Stimulated activated naive CD8-positive, alpha-beta T cell treated with anti-CD3 and anti-CD28 coated beads, Interleukin-15, Interleukin-2, amounts not matched to agents 100 U/mL and 50 U/mL, for 24 hours (primary cell): Measurements from ENCODE around the gene SOX18.

ENCODE experiments used
- ATAC-seq: fragments of 150-1000 bp; cut with Tn5 transposase; one replicate; pipeline ENCODE4 v1.10.0; 2021
- DNase-seq: peaks from one replicate; pipeline ENCODE4 v3.0.0; 2021

The SOX18 gene

GRCh38 chr20:64051561-64052325 lies 2.3 kb upstream of the SOX18 start:
- DNase-seq (no peak), ATAC-seq (no peak)

- ATAC-seq (no peak), DNase-seq (no peak)
Measured at GRCh38 chr20:64051033-64051452, 1.6 kb upstream of the SOX18 start.

- ATAC-seq (no peak), DNase-seq (no peak)
Measured at GRCh38 chr20:64050261-64051032, 1.0 kb upstream of the SOX18 start.

- ATAC-seq, result no peak
- DNase-seq, result no peak
Measured at GRCh38 chr20:64049878-64050260, 430 bp upstream of the SOX18 start.

GRCh38 chr20:64048402-64049044 lies 916 bp downstream of the SOX18 start:
- no peak for ATAC-seq
- DNase-seq, result no peak

GRCh38 chr20:64047968-64048401 lies 1.5 kb downstream of the SOX18 start:
- DNase-seq, result no peak
- ATAC-seq, result no peak

- no peak for DNase-seq
- no peak for ATAC-seq
Measured at GRCh38 chr20:64047046-64047389, 2.4 kb downstream of the SOX18 start.

- DNase-seq (no peak), ATAC-seq (no peak)
Measured at GRCh38 chr20:64045346-64046011, 4.0 kb downstream of the SOX18 start.

GRCh38 chr20:64044484-64045247 lies 4.8 kb downstream of the SOX18 start:
- DNase-seq (no peak), ATAC-seq (no peak)

GRCh38 chr20:64043768-64044167 lies 5.7 kb downstream of the SOX18 start:
- ATAC-seq (no peak), DNase-seq (no peak)

- DNase-seq, result peak; percentile 40
Measured at GRCh38 chr20:64042054-64042781, 7.2 kb downstream of the SOX18 start.

GRCh38 chr20:64041781-64042053 lies 7.7 kb downstream of the SOX18 start:
- no peak for ATAC-seq
- DNase-seq, result no peak

More at GRCh38 chr20:64042054-64042781, 7.2 kb downstream of the SOX18 start:
- ATAC-seq, result no peak

GRCh38 chr20:64041040-64041780 lies 8.2 kb downstream of the SOX18 start:
- DNase-seq (no peak), ATAC-seq (no peak)

GRCh38 chr20:64040231-64041039 lies 9.0 kb downstream of the SOX18 start:
- DNase-seq (no peak), ATAC-seq (no peak)

GRCh38 chr20:64039293-64040160 lies 9.9 kb downstream of the SOX18 start:
- DNase-seq (no peak), ATAC-seq (no peak)

- ATAC-seq, result peak; percentile 50
Measured at GRCh38 chr20:64038565-64039292, 10.7 kb downstream of the SOX18 start.

GRCh38 chr20:64038224-64038564 lies 11.2 kb downstream of the SOX18 start:
- peak; percentile 4 for ATAC-seq
- DNase-seq, result no peak

More at GRCh38 chr20:64038565-64039292, 10.7 kb downstream of the SOX18 start:
- peak; percentile 86 for DNase-seq
